Measurements from ENCODE around the gene GNB2. TPM values are rescaled to one million over a fixed set of nuclear protein-coding genes. Genes with fewer than 3 reads are reported as not detected.

GNB2 gene
- total RNA-seq: 294 and 391 TPM in 2 replicates

GRCh38 chr7:100673302-100673941 lies at the start of gene GNB2:
GNB2 (plus strand) TSS chr7:100673740; CDS start chr7:100676266, 2,526 bp downstream.

GRCh38 chr7:100641463-100641859 lies 32.1 kb upstream of the GNB2 start, which contains the start of gene TFR2:
TFR2 (minus strand) TSS chr7:100641552; CDS start chr7:100641509, 43 bp downstream.

GRCh38 chr7:100655908-100656674 lies 17.4 kb upstream of the GNB2 start, which contains the start of gene ACTL6B:
ACTL6B (minus strand) TSS chr7:100656448; CDS start chr7:100656354, 94 bp downstream.

GRCh38 chr7:100694098-100694745 lies 20.7 kb downstream of the GNB2 start, which contains the start of gene GIGYF1:
GIGYF1 (minus strand) TSS chr7:100694250; CDS start chr7:100688238, 6,012 bp downstream.

DNA sequence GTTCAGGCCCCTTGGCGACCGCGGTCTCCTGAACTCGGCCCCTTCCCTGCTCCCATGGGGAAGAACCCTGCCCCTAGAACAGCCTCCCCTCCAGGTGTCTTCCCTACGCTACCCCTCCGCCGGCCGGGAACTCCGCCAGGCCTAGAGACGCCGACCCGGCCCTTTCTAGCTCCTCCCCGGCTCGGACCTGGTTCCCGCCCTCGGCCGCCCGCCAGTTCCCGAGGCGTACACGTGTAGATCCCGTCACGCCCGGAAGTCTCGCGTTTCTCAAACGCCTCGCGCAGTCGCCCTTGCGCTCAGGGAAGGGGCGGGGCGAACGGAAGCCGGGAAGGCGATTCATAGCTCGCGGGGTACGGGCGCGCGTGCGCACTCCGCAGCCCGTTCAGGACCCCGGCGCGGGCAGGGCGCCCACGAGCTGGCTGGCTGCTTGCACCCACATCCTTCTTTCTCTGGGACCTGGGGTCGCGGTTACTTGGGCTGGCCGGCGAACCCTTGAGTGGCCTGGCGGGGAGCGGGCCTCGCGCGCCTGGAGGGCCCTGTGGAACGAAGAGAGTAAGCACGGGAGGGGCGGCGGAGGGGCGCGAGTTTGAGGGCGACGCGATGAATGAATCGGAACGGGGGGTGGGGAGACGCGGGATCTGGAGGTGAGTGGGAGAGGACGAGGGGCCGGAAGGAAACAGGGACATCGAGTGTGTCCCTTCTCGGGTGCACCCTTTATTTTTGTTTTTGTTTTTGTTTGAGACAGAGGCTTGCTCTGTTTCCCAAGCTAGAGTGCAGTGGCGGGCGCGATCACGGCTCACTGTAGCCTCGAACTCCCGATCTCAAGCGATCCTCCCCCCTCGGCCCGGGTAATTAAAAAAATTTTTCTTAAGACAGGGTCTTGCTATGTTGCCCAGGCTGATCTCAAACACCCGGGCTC lies 32.5 kb downstream of the GNB2 start, which contains the start of gene POP7:
POP7 (plus strand) TSS at position 369 of the 919 bp plus-strand sequence. CDS start 710 bp downstream, outside the sequence.

DNA sequence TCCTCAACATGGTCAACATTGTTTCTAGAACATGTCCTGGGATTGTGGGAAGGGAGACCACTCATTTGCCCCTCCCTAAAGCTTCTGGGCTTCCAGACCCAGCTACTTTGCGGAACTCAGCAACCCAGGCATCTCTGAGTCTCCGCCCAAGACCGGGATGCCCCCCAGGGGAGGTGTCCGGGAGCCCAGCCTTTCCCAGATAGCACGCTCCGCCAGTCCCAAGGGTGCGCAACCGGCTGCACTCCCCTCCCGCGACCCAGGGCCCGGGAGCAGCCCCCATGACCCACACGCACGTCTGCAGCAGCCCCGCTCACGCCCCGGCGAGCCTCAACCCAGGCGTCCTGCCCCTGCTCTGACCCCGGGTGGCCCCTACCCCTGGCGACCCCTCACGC lies 46.7 kb downstream of the GNB2 start, which contains the start of gene EPO:
EPO (plus strand) TSS at position 190 of the 392 bp plus-strand sequence. CDS start 513 bp downstream, outside the sequence.

Other genes starting within 250 kb of the GNB2 start
- 0.71 and 4.3 TPM in 2 replicates for gene ZCWPW1, start 245.0 kb upstream of the GNB2 start, total RNA-seq
- 23.4 and 24.2 TPM in 2 replicates for gene MEPCE, start 243.9 kb upstream of the GNB2 start, total RNA-seq
- 23.7 and 57.1 TPM in 2 replicates for gene PPP1R35, start 237.2 kb upstream of the GNB2 start, total RNA-seq
- gene SPACDR, start 209.5 kb upstream of the GNB2 start, total RNA-seq: 0.86 TPM in 1 of 2 replicates, not detected in the other
- 48.7 and 55.9 TPM in 2 replicates for gene TSC22D4, start 194.5 kb upstream of the GNB2 start, total RNA-seq
- 1.4 and 3.4 TPM in 2 replicates for gene NYAP1, start 189.8 kb upstream of the GNB2 start, total RNA-seq
- gene AGFG2, start 134.5 kb upstream of the GNB2 start, total RNA-seq: 13.3 and 24.3 TPM in 2 replicates
- gene SAP25, start 99.8 kb upstream of the GNB2 start, total RNA-seq: not detected in 2 replicates
- 39.8 and 45.4 TPM in 2 replicates for gene LRCH4, start 87.6 kb upstream of the GNB2 start, total RNA-seq
- gene FBXO24, start 87.4 kb upstream of the GNB2 start, total RNA-seq: under 0.01 and 0.18 TPM in 2 replicates
- gene PCOLCE, start 71.4 kb upstream of the GNB2 start, total RNA-seq: 289 and 397 TPM in 2 replicates
- gene MOSPD3, start 61.2 kb upstream of the GNB2 start, total RNA-seq: 14.4 and 15.3 TPM in 2 replicates
- gene TFR2, start 32.2 kb upstream of the GNB2 start, total RNA-seq: 0.35 TPM in 1 of 2 replicates, not detected in the other
- not detected in 2 replicates for gene ACTL6B, start 17.3 kb upstream of the GNB2 start, total RNA-seq
- 10.1 TPM in 2 replicates for gene GIGYF1, start 20.5 kb downstream of the GNB2 start, total RNA-seq
- 43.2 and 51.6 TPM in 2 replicates for gene POP7, start 32.4 kb downstream of the GNB2 start, total RNA-seq
- gene EPO, start 46.7 kb downstream of the GNB2 start, total RNA-seq: not detected in 2 replicates
- not detected in 2 replicates for gene ZAN, start 59.9 kb downstream of the GNB2 start, total RNA-seq
- 33.1 and 53.0 TPM in 2 replicates for gene EPHB4, start 153.8 kb downstream of the GNB2 start, total RNA-seq
- gene SLC12A9, start 179.0 kb downstream of the GNB2 start, total RNA-seq: 17.2 and 25.7 TPM in 2 replicates
- 140 and 172 TPM in 2 replicates for gene TRIP6, start 193.6 kb downstream of the GNB2 start, total RNA-seq
- 60.1 and 105 TPM in 2 replicates for gene SRRT, start 201.4 kb downstream of the GNB2 start, total RNA-seq
- gene UFSP1, start 216.0 kb downstream of the GNB2 start, total RNA-seq: 11.2 and 14.7 TPM in 2 replicates
- not detected in 2 replicates for gene ACHE, start 222.1 kb downstream of the GNB2 start, total RNA-seq